NCI-H2227 (cell line): ENCODE measurements around the gene HSD3B7.

Source experiments
- DNase-seq: peaks from one replicate; lab custom pipeline; 2025; ENCODE audit not compliant: unreplicated experiment; lab: John Stamatoyannopoulos, UW

HSD3B7 gene

DNA sequence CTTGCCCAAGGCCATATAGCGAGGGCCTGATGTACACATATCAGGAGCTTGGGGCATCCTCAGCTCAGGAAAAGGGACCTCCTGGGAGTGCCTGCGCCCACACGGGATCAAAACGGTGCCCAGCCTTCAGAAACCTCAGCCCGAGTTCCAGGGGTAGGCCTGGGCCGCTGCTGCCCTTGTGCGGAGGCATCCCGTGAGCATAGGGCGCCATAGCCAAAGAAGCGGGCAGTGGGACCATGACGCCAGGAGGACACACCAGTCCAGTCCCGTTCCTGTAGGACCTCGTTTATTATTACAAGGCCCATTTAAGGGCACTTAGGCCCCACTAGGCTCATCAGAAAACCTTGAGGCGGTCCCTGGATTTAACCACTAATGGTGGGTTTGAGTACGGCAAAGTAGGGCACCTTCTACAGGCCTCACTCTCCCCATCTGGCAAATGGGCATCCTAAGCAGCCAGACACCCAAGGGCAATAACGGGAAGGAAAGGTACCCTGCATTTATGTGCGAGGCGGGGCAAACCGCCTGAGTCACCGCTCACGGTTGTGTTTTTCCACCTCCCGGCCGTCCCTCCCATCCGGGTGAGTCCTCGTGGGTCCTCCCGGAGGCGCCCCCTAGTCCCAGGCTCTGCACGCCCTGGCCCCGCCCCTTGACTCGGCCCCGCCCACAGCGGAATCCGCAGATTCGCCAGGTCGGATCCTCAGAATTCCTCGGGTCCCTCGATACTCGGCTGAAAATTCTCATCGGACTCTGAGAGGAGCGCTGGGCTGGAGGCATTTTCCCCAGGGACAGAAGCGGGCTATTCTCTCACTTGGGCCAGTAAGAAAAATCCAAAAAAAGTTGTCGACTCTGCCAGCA is 28.2 kb upstream of the HSD3B7 start:
- peak; percentile 91 for DNase-seq

DNA sequence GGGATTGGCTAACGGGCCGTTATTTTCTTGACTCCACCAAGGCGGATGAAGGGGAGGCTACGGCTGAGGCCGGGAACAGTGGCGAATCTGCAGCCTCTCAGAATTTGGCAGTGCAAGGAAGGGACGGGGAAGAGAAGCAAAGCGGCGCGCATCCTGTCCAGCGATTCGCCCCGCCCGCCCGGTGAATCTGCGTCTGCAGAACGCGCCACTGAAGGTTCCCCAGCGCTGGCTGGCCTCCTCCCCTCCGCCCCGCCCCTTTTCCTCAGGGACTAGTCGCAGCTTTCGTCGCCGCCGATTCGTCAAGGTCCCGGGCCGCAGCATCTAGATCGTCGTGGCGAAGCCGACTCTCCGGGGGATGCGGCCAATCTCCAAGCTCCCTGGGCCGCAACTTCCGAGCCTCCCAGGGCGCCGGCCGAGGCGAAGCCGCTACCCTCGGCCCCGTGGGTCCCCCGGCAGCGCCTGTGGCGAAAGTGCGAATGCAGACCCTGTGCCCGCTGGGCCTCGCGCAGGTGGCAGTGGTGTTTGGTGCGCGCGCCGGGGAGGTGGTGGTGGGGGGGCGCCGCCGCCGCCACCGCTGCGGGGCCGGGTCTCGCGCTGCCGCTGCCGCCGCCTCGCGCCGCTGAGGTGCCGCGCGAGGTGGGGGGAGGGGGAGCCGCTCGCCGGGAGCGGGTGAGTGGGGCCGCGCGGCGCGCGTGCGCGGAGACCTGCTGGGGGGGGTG is 27.4 kb upstream of the HSD3B7 start, which contains the start of gene SETD1A:
Gene SETD1A (plus strand): TSS at position 299 of the 719 bp plus-strand sequence. CDS start 978 bp downstream, outside the sequence.
- DNase-seq: peak; percentile 97

DNA sequence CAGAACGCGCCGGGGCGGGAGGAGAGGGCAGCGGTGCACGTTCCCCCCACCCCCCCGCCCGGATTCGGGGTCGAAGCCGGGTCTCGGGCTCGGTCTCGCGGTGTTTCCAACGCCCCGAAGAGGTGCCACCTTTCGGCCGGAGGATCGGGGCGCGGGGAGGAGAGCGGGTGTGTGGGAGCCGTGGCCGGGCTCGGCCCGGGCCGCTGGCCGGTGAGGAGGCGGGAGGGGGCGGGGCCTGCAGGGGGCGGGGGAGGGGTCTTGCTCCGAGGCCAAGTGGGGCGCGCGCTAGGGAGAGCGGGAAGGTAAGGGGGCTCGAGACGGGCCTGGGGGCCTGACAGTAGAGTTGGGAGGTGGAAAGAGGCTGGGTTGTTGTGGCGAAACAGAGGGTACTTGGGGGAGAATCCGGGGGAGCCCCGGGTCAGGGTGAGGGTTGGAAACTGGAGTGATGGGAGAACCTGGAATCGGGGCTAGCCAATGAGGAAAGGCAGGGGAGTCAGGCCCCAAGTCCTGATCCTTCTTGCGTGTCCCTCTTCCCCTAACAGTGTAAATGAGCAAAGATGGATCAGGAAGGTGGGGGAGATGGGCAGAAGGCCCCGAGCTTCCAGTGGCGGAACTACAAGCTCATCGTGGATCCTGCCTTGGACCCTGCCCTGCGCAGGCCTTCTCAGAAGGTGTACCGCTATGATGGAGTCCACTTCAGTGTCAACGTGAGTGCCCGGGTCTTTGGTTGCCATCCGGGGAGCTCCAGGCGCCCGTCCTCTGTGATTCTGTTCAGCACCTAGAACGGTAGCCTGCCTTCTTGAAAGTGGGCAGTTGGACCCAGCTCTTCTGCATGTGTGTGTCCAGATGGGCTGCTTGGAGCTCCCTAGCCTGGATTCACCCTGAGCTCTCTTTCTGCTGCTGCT is 26.6 kb upstream of the HSD3B7 start:
- peak; percentile 86 for DNase-seq

GRCh38 chr16:30961384-30961783 is 23.6 kb upstream of the HSD3B7 start:
- no peak for DNase-seq

DNA sequence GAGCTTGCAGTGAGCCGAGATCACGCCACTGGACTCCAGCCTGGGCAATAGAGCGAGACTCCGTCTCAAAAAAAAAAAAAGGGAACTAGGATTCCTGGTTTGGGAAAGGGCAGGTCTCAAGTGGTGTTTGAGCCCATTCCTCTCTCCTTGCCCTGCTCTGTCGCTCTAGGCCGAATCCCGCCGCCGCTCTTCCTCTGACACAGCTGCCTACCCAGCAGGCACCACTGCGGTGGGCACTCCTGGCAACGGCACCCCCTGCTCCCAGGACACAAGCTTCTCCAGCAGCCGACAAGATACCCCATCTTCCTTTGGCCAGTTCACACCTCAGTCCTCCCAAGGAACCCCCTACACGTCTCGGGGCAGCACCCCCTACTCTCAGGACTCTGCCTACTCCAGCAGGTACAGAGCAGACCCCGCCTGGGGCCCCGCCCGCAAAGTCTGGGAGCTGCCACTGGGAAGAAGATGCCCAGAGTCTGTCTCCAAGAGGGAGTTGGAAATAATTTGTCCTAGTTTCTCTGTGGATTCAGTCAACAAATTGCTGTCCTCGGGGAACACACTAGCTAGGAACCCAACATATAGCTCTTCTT is 21.0 kb upstream of the HSD3B7 start:
- DNase-seq: no peak

GRCh38 chr16:30964574-30965226 is 20.3 kb upstream of the HSD3B7 start:
- DNase-seq: no peak

DNA sequence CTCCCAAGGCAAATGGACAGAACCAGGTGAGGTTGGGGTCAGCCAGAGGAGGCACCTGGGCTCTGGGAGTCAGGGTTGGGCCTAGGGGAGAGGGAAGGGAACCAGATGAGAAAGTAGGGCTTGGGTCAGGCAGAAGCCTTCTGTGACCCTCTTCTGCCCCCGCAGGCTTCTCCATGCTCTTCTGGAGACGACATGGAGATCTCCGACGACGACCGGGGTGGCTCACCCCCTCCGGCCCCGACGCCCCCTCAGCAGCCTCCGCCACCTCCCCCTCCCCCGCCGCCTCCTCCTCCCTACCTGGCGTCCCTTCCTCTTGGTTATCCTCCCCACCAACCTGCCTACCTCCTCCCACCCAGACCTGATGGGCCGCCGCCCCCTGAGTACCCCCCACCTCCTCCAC is 19.6 kb upstream of the HSD3B7 start:
- no peak for DNase-seq

DNA sequence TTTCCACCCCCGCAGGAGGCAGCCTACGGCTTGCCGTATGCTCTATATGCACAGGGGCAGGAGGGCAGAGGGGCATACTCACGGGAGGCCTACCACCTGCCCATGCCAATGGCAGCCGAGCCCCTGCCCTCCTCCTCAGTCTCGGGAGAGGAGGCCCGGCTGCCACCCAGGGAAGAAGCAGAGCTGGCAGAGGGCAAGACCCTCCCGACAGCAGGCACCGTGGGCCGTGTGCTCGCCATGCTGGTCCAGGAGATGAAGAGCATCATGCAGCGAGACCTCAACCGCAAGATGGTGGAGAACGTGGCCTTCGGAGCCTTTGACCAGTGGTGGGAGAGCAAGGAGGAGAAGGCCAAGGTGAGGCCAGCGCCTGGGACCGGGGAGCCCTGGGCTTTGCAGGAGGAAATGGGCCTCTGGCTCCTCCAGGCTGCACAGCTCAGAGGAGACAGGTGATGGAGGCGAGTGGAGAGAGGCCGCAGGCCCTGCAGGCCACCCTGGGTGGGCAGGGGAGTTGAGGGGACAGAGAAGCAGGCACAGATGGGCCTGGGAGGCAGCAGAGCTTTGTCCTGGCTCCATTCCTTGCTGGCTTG is 18.9 kb upstream of the HSD3B7 start:
- no peak for DNase-seq

- no peak for DNase-seq
Observed at GRCh38 chr16:30967795-30968194, 17.2 kb upstream of the HSD3B7 start.

- no peak for DNase-seq
Observed at GRCh38 chr16:30969246-30969842, 15.7 kb upstream of the HSD3B7 start.

- no peak for DNase-seq
Observed at GRCh38 chr16:30971298-30971697, 13.7 kb upstream of the HSD3B7 start.

- DNase-seq: no peak
Observed at GRCh38 chr16:30972872-30973271, 12.1 kb upstream of the HSD3B7 start.

DNA sequence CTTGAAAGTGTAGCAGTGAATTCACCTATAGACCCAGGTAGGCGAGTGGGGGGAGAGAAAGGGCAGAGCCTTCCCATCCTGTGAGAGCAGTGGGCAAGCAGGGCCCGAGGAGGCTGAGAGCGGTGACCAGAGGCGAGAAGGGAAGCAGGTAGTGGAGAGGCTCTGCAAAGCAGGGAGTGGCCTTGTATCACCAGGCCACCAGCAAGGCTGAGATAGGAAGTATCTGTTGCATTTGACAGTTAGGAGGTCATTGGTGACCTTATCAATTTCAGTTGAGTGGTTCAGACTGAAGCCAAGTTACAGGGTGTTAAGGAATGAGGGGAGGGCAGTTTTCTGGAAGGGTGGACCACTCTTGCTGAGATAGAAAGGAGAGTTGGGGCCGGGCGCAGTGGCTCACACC is 10.7 kb upstream of the HSD3B7 start:
- no peak for DNase-seq

DNA sequence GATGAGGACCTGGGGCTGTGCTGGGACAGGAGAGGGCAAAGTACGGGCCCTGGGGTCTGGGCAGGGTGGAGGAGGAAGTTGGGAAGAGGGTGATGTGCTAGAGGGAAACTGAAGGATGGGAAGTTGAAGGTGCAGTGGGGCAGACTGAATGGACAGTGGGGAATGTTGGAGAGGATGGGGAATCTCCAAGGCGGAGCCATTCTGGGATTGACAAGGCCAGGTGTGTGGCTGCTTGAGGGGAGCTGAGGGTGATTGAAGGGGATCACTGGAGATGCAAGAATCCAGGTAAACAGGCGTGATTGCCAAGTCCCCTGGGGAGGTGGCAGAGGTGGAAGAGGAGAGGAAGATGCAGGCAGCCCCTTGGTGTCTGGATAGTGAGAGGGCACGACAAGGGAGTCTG is 8.5 kb upstream of the HSD3B7 start:
- no peak for DNase-seq

- no peak for DNase-seq
Observed at GRCh38 chr16:30977502-30977901, 7.5 kb upstream of the HSD3B7 start.

DNA sequence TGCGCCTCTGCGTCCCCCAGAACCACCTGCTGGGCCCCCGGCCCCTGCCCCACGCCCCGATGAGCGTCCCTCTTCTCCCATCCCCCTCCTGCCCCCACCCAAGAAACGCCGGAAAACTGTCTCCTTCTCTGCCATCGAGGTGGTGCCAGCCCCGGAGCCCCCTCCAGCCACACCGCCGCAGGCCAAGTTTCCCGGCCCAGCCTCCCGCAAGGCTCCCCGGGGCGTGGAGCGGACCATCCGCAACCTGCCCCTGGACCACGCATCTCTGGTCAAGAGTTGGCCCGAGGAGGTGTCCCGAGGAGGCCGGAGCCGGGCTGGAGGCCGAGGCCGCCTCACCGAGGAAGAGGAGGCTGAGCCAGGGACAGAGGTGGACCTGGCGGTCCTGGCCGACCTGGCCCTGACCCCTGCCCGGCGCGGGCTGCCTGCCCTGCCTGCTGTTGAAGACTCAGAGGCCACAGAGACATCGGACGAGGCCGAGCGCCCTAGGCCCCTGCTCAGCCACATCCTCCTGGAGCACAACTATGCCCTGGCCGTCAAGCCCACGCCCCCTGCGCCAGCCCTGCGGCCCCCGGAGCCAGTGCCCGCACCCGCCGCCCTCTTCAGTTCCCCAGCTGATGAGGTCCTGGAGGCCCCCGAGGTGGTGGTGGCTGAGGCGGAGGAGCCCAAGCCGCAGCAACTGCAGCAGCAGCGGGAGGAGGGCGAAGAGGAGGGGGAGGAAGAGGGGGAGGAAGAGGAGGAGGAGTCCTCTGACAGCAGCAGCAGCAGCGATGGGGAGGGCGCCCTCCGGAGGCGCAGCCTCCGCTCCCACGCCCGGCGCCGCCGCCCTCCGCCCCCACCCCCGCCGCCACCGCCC is 5.6 kb upstream of the HSD3B7 start:
- no peak for DNase-seq

- DNase-seq: no peak
Observed at GRCh38 chr16:30980023-30980371, 5.0 kb upstream of the HSD3B7 start.

DNA sequence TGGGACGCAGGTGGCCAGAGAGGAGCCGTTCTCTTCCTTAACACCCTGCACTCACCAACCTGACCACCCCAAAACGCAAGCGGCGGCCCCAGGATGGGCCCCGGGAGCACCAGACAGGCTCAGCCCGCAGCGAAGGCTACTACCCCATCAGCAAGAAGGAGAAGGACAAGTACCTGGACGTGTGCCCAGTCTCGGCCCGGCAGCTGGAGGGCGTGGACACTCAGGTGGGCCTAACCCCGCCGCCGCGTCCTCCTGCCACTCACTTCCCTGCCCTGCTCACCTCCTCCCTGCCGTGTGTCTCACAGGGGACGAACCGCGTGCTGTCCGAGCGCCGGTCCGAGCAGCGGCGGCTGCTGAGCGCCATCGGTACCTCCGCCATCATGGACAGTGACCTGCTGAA is 4.6 kb upstream of the HSD3B7 start:
- no peak for DNase-seq

GRCh38 chr16:30980959-30981358 is 4.0 kb upstream of the HSD3B7 start:
- no peak for DNase-seq
